PC-9 (cell line): ENCODE results near the gene BANP. TPM values are rescaled to one million over a fixed set of nuclear protein-coding genes. Genes with fewer than 3 reads are reported as not detected.
"Not testable (repeated sequence)": the region's sequence is repeated elsewhere in the genome, so short reads cannot be mapped to it uniquely, and the experiment has no call there.

Experiments used
- BruUV-seq: library from RNA; stranded (reverse); fragments of 400-500 nt; replicated peaks from 2 replicates; lab custom pipeline; 2021; lab: Mats Ljungman, UMichigan
- CTCF ChIA-PET: fragments of 300-600 bp; sonication (Branson Sonifier 250); formaldehyde crosslinking; loops from one replicate; lab custom pipeline; 2022; ENCODE audit warnings: antibody characterized with exemption; lab: Charles Lee
- POLR2A ChIA-PET: fragments of 300-600 bp; sonication (Branson Sonifier 250); formaldehyde crosslinking; loops from one replicate; lab custom pipeline; 2022; ENCODE audit warnings: antibody characterized with exemption; ENCODE audit not compliant: unreplicated experiment; lab: Charles Lee
- DNase-seq, 2 experiments: peaks; one replicate each; pipeline versions ENCODE4 v3.0.0 to v3.0.0-alpha.2; 2015 to 2022; ENCODE audit warnings: mixed read lengths in 1 of 2
- H2AFZ ChIP-seq: fragments of 200-600 bp; sonication (generic); 2 replicates; pipeline ENCODE4 v1.8.1; 2017; ENCODE audit warnings: antibody characterized with exemption
- H3F3A ChIP-seq: fragments of 200-600 bp; sonication (generic); 2 replicates; pipeline ENCODE4 v1.8.1; 2017; ENCODE audit warnings: antibody characterized with exemption, mild to moderate bottlenecking, low read depth; ENCODE audit not compliant: insufficient read depth
- H3K27ac ChIP-seq: fragments of 200-600 bp; sonication (generic); 2 replicates; pipeline ENCODE4 v1.6.1; 2016; ENCODE audit warnings: mixed run types
- H3K27me3 ChIP-seq: fragments of 200-600 bp; sonication (generic); 2 replicates; pipeline ENCODE4 v1.6.1; 2016; ENCODE audit warnings: low read depth, mixed run types; ENCODE audit not compliant: insufficient read depth
- H3K36me3 ChIP-seq: fragments of 200-600 bp; sonication (generic); 2 replicates; pipeline ENCODE4 v1.6.1; 2016; ENCODE audit warnings: low read depth, mixed run types
- H3K4me1 ChIP-seq: fragments of 200-600 bp; sonication (generic); replicated peaks from 2 replicates; pipeline ENCODE4 v1.6.1; 2016; ENCODE audit warnings: mixed run types; ENCODE audit not compliant: insufficient read depth
- H3K4me2 ChIP-seq: fragments of 200-600 bp; sonication (generic); 2 replicates; pipeline ENCODE4 v1.6.1; 2017; ENCODE audit warnings: mixed run types
- H3K4me3 ChIP-seq: fragments of 200-600 bp; sonication (generic); 2 replicates; pipeline ENCODE4 v1.6.1; 2016; ENCODE audit warnings: mixed run types
- H3K79me2 ChIP-seq: fragments of 200-600 bp; sonication (generic); 2 replicates; pipeline ENCODE4 v1.6.1; 2017; ENCODE audit warnings: low read depth, mixed run types
- H3K9me2 ChIP-seq: fragments of 200-600 bp; sonication (generic); 2 replicates; pipeline ENCODE4 v1.8.1; 2017; ENCODE audit warnings: mild to moderate bottlenecking; ENCODE audit not compliant: insufficient read depth
- H3K9me3 ChIP-seq: fragments of 200-600 bp; sonication (generic); 2 replicates; pipeline ENCODE4 v1.8.1; 2016; ENCODE audit warnings: low read depth; ENCODE audit not compliant: insufficient read depth
- H4K20me1 ChIP-seq: fragments of 200-600 bp; sonication (generic); 2 replicates; pipeline ENCODE4 v1.8.1; 2017; ENCODE audit not compliant: insufficient read depth
- EZH2 ChIP-seq: fragments of 200-600 bp; sonication (generic); IDR thresholded peaks from 2 replicates; pipeline ENCODE4 v1.8.0; 2017; ENCODE audit warnings: antibody characterized with exemption, low read depth
- intact Hi-C: fragments of 100-400 bp; cut with micrococcal nuclease; formaldehyde crosslinking; loops from one replicate; pipeline ENCODE4 v1.10.0; 2022; ENCODE audit not compliant: unreplicated experiment
- total RNA-seq: library from RNA; stranded (reverse); gene quantifications from 2 replicates; pipeline ENCODE4 v1.2.3, GENCODE V29; 2021
- TF ChIP-seq, protein P1 (sequence below): fragments of 200-600 bp; sonication (generic); conservative IDR thresholded peaks from 2 replicates; pipeline ENCODE4 v1.6.1; 2017; ENCODE audit warnings: mixed run types, antibody characterized with exemption, mild to moderate bottlenecking, moderate library complexity

The BANP gene
- total RNA-seq, 1 experiment from 2014 or later = 73.2 TPM

DNA sequence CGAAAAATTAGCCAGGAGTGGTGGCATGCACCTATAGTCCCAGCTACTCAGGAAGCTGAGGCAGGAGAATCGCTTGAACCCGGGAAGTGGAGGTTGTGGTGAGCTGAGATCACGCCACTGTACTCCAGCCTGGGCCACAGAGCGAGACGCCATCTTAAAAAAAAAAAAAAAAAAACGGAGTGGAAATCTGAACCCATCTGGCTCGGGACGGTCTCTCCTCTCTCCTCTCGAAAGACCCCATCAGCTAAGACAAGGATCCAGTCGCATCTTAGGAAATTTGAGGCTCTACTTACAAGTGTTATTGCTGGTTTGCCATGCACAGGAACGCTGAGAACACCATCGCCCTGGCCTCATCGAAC is 15.2 kb upstream of the BANP start:
- H3K4me3 ChIP-seq, H3K9me2 ChIP-seq, H3K4me1 ChIP-seq, DNase-seq, H3F3A ChIP-seq, H3K9me3 ChIP-seq, H3K27ac ChIP-seq, H4K20me1 ChIP-seq, intact Hi-C loops, BruUV-seq, H2AFZ ChIP-seq, H3K79me2 ChIP-seq, H3K4me2 ChIP-seq, H3K36me3 ChIP-seq, H3K27me3 ChIP-seq: not testable (repeated sequence)
- ChIA-PET POLR2A (interaction anchor here (0.7 kb wide), 1 partner anchor 156 kb away, joined by 4 read pairs; no protein-coding TSS in a partner anchor), CTCF (interaction anchor here (0.6 to 0.7 kb wide), 2 partner anchors 109 to 114 kb away, joined by 7 to 13 read pairs; no protein-coding TSS in a partner anchor)

DNA sequence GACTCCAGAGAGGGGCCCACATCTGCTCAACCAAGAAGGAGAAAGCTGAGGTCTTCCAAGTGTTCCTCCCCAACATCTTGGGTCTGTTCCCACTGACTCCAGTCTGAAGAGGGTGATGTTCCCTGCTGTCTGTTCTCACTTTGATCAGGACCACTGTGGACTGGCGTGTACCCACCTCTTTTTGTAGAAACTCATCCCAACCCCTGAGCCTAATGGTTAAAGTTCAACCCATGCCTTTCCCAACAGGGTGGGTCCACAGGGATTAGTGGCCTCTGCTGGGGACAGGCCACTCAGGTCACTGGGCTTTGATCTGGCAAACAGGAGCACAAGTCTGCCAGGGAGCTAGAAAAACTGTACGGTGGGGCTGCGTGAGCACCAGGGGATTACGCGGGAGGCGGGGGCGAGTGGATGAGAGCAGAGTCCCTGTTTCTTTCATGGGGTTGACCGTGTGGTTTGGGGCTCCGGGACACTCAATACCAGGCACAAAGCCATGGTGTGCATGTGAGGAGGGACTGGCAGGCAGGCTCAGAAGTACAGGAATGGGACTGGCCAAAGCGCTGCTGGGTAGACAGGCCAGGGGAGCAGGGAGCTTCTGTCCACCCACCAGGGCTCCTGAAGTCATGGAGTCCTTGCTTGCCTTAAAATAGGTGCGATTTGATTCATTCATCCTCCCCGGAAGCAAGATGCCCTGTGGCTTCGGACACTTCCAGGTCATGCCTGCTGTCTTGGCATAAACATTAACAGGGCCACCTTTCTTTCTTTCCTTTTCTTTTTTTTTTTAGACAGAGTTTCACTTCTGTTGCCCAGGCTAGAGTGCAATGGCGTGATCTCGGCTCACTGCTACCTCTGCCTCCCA is 14.6 kb upstream of the BANP start, which contains the start of gene CA5A:
TSS of gene CA5A (minus strand) at position 155 of the 856 bp plus-strand sequence. CDS start at position 76, 79 bp downstream.
- no peak for TF ChIP-seq EZH2
- TF ChIP-seq, protein P1, sequence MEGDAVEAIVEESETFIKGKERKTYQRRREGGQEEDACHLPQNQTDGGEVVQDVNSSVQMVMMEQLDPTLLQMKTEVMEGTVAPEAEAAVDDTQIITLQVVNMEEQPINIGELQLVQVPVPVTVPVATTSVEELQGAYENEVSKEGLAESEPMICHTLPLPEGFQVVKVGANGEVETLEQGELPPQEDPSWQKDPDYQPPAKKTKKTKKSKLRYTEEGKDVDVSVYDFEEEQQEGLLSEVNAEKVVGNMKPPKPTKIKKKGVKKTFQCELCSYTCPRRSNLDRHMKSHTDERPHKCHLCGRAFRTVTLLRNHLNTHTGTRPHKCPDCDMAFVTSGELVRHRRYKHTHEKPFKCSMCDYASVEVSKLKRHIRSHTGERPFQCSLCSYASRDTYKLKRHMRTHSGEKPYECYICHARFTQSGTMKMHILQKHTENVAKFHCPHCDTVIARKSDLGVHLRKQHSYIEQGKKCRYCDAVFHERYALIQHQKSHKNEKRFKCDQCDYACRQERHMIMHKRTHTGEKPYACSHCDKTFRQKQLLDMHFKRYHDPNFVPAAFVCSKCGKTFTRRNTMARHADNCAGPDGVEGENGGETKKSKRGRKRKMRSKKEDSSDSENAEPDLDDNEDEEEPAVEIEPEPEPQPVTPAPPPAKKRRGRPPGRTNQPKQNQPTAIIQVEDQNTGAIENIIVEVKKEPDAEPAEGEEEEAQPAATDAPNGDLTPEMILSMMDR = no peak
- CTCF ChIA-PET = no interaction called here

DNA sequence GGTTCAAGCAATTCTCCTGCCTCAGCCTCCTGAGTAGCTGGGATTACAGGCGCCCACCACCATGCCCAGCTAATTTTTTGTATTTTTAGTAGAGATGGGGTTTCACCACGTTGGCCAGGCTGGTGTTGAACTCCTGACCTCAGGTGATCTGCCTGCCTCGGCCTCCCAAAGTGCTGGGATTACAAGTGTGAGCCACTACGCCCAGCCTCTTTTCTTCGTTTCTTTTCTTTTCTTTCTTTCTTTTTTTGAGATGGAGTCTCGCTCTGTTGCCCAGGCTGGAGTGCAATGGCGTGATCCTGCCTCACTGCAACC is 14.0 kb upstream of the BANP start:
- DNase-seq, H3K9me3 ChIP-seq, H3K4me3 ChIP-seq, H2AFZ ChIP-seq, H3F3A ChIP-seq, H3K4me2 ChIP-seq, H3K4me1 ChIP-seq, H3K27me3 ChIP-seq, H4K20me1 ChIP-seq, H3K79me2 ChIP-seq, H3K36me3 ChIP-seq, CTCF ChIA-PET, BruUV-seq, intact Hi-C loops, POLR2A ChIA-PET, H3K9me2 ChIP-seq, H3K27ac ChIP-seq: not testable (repeated sequence)

More for the DNA sequence above, 14.6 kb upstream of the BANP start, which contains the start of gene CA5A:
- H3K9me3 ChIP-seq = no peaks in the 10 kb centered on the region
- H3K36me3 ChIP-seq = no peaks in the 10 kb centered on the region
- no TSS peak for BruUV-seq
- DNase-seq = no peak
- POLR2A ChIA-PET = interaction anchor here (0.7 kb wide), 1 partner anchor 157 kb away, joined by 4 read pairs; no protein-coding TSS in a partner anchor
- H3K27ac ChIP-seq = no peak within 1 kb of the TSS
- no peaks in the 10 kb centered on the region for H3F3A ChIP-seq
- no peak within 1 kb of the TSS for H2AFZ ChIP-seq
- H4K20me1 ChIP-seq = no peaks in the 10 kb centered on the region
- no peaks in the 10 kb centered on the region for H3K27me3 ChIP-seq
- H3K9me2 ChIP-seq = no peaks in the 10 kb centered on the region
- H3K79me2 ChIP-seq = no peaks in the 10 kb centered on the region
- no peak within 1 kb of the TSS for H3K4me3 ChIP-seq
- intact Hi-C loops = no loop called here
- no peaks in the 10 kb centered on the region for H3K4me1 ChIP-seq
- H3K4me2 ChIP-seq = no peak within 1 kb of the TSS

DNA sequence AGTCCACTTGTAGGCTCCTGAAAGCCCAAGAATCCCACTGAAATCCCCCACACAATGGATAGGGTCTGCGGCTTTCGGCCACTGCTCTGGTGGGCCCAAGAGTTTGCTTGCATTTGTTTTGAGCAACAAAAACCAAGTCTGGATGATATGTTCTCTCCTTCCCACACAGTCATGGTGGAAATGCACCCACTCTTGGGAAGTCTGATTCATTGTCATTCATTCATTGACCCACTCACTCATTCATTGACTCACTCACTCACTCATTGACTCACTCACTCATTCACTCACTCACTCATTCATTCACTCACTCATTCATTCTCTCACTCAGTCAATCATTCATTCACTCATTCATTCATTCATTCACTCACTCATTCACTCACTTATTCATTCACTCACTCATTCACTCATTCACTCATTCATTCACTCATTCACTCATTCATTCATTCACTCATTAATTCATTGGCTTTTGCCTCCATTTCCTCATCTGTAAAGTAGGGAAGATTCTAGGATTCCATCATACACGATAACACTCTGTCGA is 12.8 kb upstream of the BANP start:
- Histone ChIP-seq H3K27ac (no peak overlapping the region), H4K20me1 (no peaks in the 10 kb centered on the region), H2AFZ (no peak overlapping the region), H3K4me2 (no peak overlapping the region), H3K27me3 (no peaks in the 10 kb centered on the region), H3K79me2 (no peaks in the 10 kb centered on the region), H3K9me3 (no peaks in the 10 kb centered on the region), H3K36me3 (no peaks in the 10 kb centered on the region), H3K9me2 (no peaks in the 10 kb centered on the region), H3F3A (no peaks in the 10 kb centered on the region; the same call in 1 of the 2 replicates), H3K4me1 (no peaks in the 10 kb centered on the region), H3K4me3 (no peak overlapping the region)
- TF ChIP-seq, protein P1 = no peak
- TF ChIP-seq EZH2 = no peak
- intact Hi-C loops = no loop called here
- CTCF ChIA-PET = no interaction called here
- BruUV-seq = no TSS peak
- POLR2A ChIA-PET = no interaction called here
- no peak for DNase-seq
